ENCODE data around the gene FOXP4. TPM values are rescaled to one million over a fixed set of nuclear protein-coding genes. Genes with fewer than 3 reads are reported as not detected.

FOXP4 gene
- total and polyA plus RNA-seq, 9 donors, result 2.3 to 37.4 (median 15.5) TPM

DNA sequence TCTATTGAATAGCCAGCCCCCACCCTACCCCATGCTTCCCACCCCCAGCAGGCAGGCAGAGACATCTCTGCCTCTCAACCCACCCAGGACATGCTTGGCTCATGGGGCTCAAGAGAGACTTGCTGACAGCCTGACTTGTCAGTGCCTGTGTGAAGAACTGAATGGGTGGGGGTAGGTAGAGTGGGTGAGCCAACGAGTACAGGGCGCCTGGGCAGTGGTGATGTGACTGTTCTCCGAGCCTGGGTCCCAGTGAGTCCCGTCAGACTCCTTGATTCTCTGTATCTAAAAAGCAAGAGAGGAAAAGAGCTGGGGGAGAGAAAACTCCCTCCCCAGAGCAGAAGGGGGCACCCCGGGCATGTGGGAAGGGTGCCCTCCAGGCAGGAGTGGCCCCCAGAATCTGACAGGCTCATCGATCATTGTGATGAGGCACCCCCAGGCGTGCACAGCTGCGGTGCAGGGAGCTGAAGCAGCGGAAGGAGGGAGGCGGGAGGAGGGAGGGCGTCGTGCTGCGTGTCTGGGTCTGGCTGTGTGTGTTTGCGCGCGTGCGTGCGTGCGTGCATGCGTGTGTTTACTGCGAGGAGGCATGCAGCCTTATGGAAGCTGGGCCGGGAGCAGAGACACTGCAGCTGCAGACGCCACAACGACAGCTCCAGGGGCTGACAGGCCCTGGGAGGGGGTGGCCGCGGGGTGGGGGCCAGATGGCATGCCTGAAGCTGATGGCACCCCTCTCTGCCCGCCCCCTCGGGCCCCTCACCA lies 40.2 kb downstream of the FOXP4 start:
- H3K4me3 ChIP-seq, result no peak overlapping the region
- intact Hi-C loops (cut with DNase I), result loop anchor here in 2 of 4 donors (5.0 kb wide), 2 partner anchors 119 to 159 kb away; no protein-coding TSS in a partner anchor
- H3K4me1 ChIP-seq (ENCODE audit: insufficient read depth), result no peaks in the 10 kb centered on the region
- no peaks in the 10 kb centered on the region for H3K9me3 ChIP-seq
- DNase-seq, result no peak
- no peak for TF ChIP-seq EP300 (IDR thresholded peaks at IDR 0.05)
- TF ChIP-seq, protein P1, sequence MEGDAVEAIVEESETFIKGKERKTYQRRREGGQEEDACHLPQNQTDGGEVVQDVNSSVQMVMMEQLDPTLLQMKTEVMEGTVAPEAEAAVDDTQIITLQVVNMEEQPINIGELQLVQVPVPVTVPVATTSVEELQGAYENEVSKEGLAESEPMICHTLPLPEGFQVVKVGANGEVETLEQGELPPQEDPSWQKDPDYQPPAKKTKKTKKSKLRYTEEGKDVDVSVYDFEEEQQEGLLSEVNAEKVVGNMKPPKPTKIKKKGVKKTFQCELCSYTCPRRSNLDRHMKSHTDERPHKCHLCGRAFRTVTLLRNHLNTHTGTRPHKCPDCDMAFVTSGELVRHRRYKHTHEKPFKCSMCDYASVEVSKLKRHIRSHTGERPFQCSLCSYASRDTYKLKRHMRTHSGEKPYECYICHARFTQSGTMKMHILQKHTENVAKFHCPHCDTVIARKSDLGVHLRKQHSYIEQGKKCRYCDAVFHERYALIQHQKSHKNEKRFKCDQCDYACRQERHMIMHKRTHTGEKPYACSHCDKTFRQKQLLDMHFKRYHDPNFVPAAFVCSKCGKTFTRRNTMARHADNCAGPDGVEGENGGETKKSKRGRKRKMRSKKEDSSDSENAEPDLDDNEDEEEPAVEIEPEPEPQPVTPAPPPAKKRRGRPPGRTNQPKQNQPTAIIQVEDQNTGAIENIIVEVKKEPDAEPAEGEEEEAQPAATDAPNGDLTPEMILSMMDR (IDR thresholded peaks at IDR 0.05), result no peak
- no peak for TF ChIP-seq POLR2A (IDR thresholded peaks at IDR 0.05)
- WGBS, 3 donors, result 82 to 84% (median 84%) methylated on average over 27 to 28 of the region's 28 CpGs
- no peaks in the 10 kb centered on the region for H3K27me3 ChIP-seq
- no peaks in the 10 kb centered on the region for H3K36me3 ChIP-seq
- H3K27ac ChIP-seq, result no peak overlapping the region

DNA sequence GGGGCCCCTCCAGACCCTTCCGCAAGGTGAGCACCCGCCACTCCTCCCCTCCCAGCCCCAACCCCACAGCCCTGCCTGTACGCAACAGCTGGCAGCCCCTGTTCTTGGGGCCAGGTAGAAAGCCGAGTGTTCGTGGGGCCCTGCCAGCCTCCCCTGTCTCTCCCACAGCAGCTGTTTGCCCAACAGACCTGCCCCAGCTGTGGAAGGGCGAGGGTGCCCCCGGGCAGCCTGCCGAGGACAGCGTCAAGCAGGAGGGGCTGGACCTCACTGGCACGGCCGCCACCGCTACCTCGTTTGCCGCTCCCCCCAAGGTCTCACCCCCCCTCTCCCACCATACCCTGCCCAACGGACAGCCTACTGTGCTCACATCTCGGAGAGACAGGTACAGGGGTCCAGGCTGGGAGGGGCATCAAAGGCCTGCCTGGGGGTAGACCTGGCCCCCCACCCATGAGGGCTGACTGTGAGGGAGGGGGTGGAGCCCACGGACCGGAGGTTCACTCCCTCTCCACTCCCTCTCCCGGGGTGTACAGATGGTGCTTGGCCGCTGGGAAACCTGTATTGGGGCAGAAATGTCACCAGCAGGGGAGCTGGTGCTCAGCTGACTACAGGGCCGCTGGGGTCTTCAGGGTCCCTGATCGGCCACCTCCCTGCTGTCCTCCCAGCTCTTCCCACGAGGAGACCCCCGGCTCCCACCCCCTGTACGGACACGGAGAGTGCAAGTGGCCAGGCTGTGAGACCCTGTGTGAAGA lies 41.1 kb downstream of the FOXP4 start:
- no peaks in the 10 kb centered on the region for H3K27me3 ChIP-seq
- intact Hi-C loops (cut with DNase I), result loop anchor here in 2 of 4 donors (5.0 kb wide), 2 partner anchors 120 to 160 kb away; no protein-coding TSS in a partner anchor
- TF ChIP-seq POLR2A (IDR thresholded peaks at IDR 0.05) (no peak), EP300 (IDR thresholded peaks at IDR 0.05) (no peak)
- TF ChIP-seq, protein P1 (IDR thresholded peaks at IDR 0.05), result no peak
- H3K27ac ChIP-seq, result no peak overlapping the region
- H3K4me1 ChIP-seq (ENCODE audit: insufficient read depth), result no peaks in the 10 kb centered on the region
- H3K9me3 ChIP-seq, result no peaks in the 10 kb centered on the region
- H3K36me3 ChIP-seq, result no peaks in the 10 kb centered on the region
- 80 to 85% (median 81%) methylated on average over 25 to 26 of the region's 26 CpGs for WGBS, 3 donors
- H3K4me3 ChIP-seq, result no peak overlapping the region
- DNase-seq, result no peak

DNA sequence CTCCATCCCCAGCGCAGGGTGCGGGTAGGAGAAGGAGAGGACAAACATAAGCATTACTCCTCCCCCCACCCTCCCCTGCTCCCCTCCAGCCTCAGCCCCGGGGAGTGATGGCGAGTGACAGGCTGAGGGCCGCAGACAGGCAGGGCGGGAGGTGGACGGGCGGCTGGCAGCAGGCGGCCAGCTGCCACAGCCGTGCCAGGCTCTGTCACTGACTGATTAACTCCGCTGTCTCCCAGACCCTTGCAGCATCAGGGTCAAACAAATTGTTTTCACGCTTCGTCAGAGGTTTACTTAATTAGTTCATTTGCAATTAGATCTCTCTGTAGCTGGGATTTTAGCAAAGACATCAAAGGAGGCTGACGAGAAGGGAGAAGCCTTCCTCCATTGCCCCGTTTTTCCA lies 41.9 kb downstream of the FOXP4 start:
- TF ChIP-seq POLR2A (IDR thresholded peaks at IDR 0.05), result no peak
- TF ChIP-seq EP300 (IDR thresholded peaks at IDR 0.05), result no peak
- TF ChIP-seq, protein P1 (IDR thresholded peaks at IDR 0.05), result no peak

GRCh38 chr6:41589223-41589622 lies 43.0 kb downstream of the FOXP4 start:
- intact Hi-C loops (cut with DNase I), result loop anchor here in 2 of 4 donors (5.0 kb wide), 2 partner anchors 122 to 162 kb away; no protein-coding TSS in a partner anchor
- Histone ChIP-seq H3K36me3 (no peaks in the 10 kb centered on the region), H3K4me1 (ENCODE audit: insufficient read depth) (no peaks in the 10 kb centered on the region)

More for the DNA sequence above, 41.9 kb downstream of the FOXP4 start:
- no peak for DNase-seq
- 88 to 90% (median 89%) methylated on average over 15 of the region's 15 CpGs for WGBS, 3 donors
- Histone ChIP-seq H3K27ac (no peak overlapping the region), H3K9me3 (no peaks in the 10 kb centered on the region), H3K4me3 (no peak overlapping the region), H3K4me1 (ENCODE audit: insufficient read depth) (no peaks in the 10 kb centered on the region), H3K36me3 (no peaks in the 10 kb centered on the region), H3K27me3 (no peaks in the 10 kb centered on the region)
- intact Hi-C loops (cut with DNase I), result loop anchor here in 2 of 4 donors (5.0 kb wide), 2 partner anchors 121 to 161 kb away; no protein-coding TSS in a partner anchor

More at GRCh38 chr6:41589223-41589622, 43.0 kb downstream of the FOXP4 start:
- H3K27ac ChIP-seq, result no peak overlapping the region
- TF ChIP-seq EP300 (IDR thresholded peaks at IDR 0.05), result no peak
- TF ChIP-seq, protein P1 (IDR thresholded peaks at IDR 0.05), result no peak
- DNase-seq, result no peak
- H3K4me3 ChIP-seq, result no peak overlapping the region
- H3K27me3 ChIP-seq, result no peaks in the 10 kb centered on the region
- no peaks in the 10 kb centered on the region for H3K9me3 ChIP-seq
- WGBS, 3 donors, result 87 to 91% (median 88%) methylated on average over 4 of the region's 4 CpGs
